ENCODE data around the gene PLVAP.

GRCh38 chr19:17418710-17419109 lies 41.6 kb upstream of the PLVAP start:
- TF ChIP-seq CTCF (IDR thresholded peaks at IDR 0.05) (no peak), ZNF232 (CRISPR knock-in tag; IDR thresholded peaks at IDR 0.05) (no peak), SP1 (CRISPR knock-in tag; conservative IDR thresholded peaks at IDR 0.05) (no peak), MXD4 (CRISPR knock-in tag; IDR thresholded peaks at IDR 0.05; ENCODE audit: borderline replicate concordance) (no peak), ZBTB43 (CRISPR knock-in tag; IDR thresholded peaks at IDR 0.05) (no peak), ATF6 (CRISPR knock-in tag; IDR thresholded peaks at IDR 0.05) (no peak), CREB1 (CRISPR knock-in tag; IDR thresholded peaks at IDR 0.05) (no peak), CBFB (CRISPR knock-in tag; IDR thresholded peaks at IDR 0.05; ENCODE audit: low read depth) (no peak), USF2 (CRISPR knock-in tag; IDR thresholded peaks at IDR 0.05) (no peak)
